Ovary (tissue), 9 donors: ENCODE data around the gene UBE4A. TPM values are rescaled to one million over a fixed set of nuclear protein-coding genes. Genes with fewer than 3 reads are reported as not detected.

Experiments
- DNase-seq, 5 donors: peaks; one replicate each; pipeline ENCODE4 v3.0.0-alpha.2; 2019 to 2020
- H3K27ac ChIP-seq, 2 donors: fragments of 200-600 bp; one replicate each; pipeline versions ENCODE4 v1.5.1 to v1.8.0; 2019 to 2022
- H3K27me3 ChIP-seq: fragments of 200-600 bp; one replicate; pipeline ENCODE4 v1.8.0; 2022
- H3K36me3 ChIP-seq: fragments of 200-600 bp; sonication (generic); one replicate; pipeline ENCODE4 v1.5.1; 2019
- H3K4me1 ChIP-seq: one replicate; pipeline ENCODE4 v1.8.1; 2013; ENCODE audit warnings: mild to moderate bottlenecking, moderate library complexity; ENCODE audit not compliant: insufficient read depth
- H3K4me3 ChIP-seq: fragments of 200-600 bp; sonication (generic); one replicate; pipeline ENCODE4 v1.5.1; 2017
- H3K9me3 ChIP-seq, 2 donors: fragments of 200-600 bp in 1 of 2; sonication (generic) in 1 of 2; one replicate each; pipeline versions ENCODE4 v1.5.1 to v1.8.1; 2013 to 2019; ENCODE audit warnings: mild to moderate bottlenecking in 1 of 2, moderate library complexity in 1 of 2
- EP300 ChIP-seq: sonication (generic); formaldehyde crosslinking; IDR thresholded peaks from one replicate; pipeline ENCODE4 v1.6.1; 2017; ENCODE audit warnings: antibody characterized with exemption
- POLR2A ChIP-seq: fragments of 450-650 bp; IDR thresholded peaks from one replicate; pipeline ENCODE4 v1.6.1; 2017; ENCODE audit warnings: antibody characterized with exemption, mild to moderate bottlenecking, moderate library complexity
- WGBS, 3 donors: extraction: QIAGEN DNeasy Blood & Tissue Kit in 1 of 3; methylation state at CpG; one replicate each; pipeline versions ENCODE4 v1.1.5 to v1.1.7; 2013 to 2017; 5-methylcytosine and 5-hydroxymethylcytosine counted together
- intact Hi-C, 4 donors: fragments of 100-400 bp; cut with DNase I; formaldehyde crosslinking; loops; one replicate each; pipeline versions ENCODE4 v1.11.0 to v1.15.1; 2022 to 2023
- polyA plus RNA-seq, 2 donors: library from polyadenylated mRNA; stranded (reverse); fragments of 200-250 nt in 1 of 2; fragments of 350-450 nt in 1 of 2; fragmentation: Illumina TruSeq in 1 of 2; extraction: RNeasy Lipid Tissue Mini Kit (QIAGEN cat#74804) in 1 of 2; gene quantifications; one replicate each; pipeline ENCODE4 v1.2.3, GENCODE V29; 2013 to 2014
- total RNA-seq, 7 donors: library from RNA; depleted of rRNA in 2 of 7; stranded (reverse); fragments of >200 nt in 2 of 7; fragmentation: NEBNext Ultra II Directional in 3 of 7; extraction: Animal tissue kit (Norgen Biotek cat#: 25700) in 3 of 7; gene quantifications; one replicate each; pipeline versions ENCODE4 v1.1.0 to v1.2.4, GENCODE V29; 2016 to 2023
- TF ChIP-seq, protein P1 (sequence below), 3 donors: fragments of 450-650 bp in 2 of 3; fragments of 200-600 bp in 1 of 3; IDR thresholded peaks; one replicate each; pipeline versions ENCODE4 v1.5.1 to v1.8.0; 2016 to 2022; ENCODE audit warnings: antibody characterized with exemption in 3 of 3, mild to moderate bottlenecking in 1 of 3
- donor health status: DM: no; HTN: no; CAD: no; lungs with moderate emphysema.
- donor health status: DM: no; HTN: no; CAD: no.
- donor health status: Bipolar disorder and iron deficiency.
- donor health status: DM: yes; HTN: yes; CAD: no.
- donor health status: DM: no; HTN: no; CAD: no.
- donor health status: DM: yes; HTN: yes; CAD: no.

Gene UBE4A
- total and polyA plus RNA-seq, 9 donors: 12.2 to 34.7 (median 28.8) TPM

DNA sequence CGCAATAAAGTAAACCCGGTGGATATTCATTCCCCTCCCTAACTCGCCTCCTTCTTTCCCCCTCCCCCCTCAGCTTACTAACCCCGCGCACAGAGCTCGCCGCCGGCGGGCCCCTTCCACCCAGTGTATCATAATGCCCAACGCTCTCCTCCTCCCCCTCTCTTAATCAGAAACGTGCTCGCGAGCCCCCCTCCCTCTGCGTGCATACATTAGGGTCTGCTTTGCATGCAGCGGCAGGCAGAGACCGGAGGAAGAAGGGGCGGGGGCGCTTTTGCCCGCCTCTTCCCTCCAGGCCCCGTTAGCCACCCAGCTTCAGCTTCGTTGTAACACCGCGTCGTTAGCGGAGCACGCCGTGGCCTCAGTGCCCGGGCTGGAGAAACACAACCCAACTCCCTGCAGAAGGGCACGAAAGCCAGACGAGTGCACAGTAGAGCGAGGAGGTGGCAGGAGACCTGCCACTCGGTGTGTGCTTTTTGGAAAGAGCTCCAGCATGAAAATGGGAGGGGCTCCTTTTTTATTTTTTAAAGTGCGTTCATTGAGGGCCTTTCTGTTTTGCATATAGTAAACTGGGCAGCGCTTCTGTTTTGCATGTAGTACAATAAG, 76.0 kb downstream of the UBE4A start:
- H3K4me1 ChIP-seq: peaks cover 3% of the 10 kb centered on the region
- 0 to 1% (median 1%) methylated on average over 34 of the region's 34 CpGs for WGBS, 3 donors
- no peaks in the 10 kb centered on the region for H3K9me3 ChIP-seq
- no peaks in the 10 kb centered on the region for H3K36me3 ChIP-seq
- H3K27me3 ChIP-seq: no peaks in the 10 kb centered on the region
- peak overlapping the region; percentile 70 for H3K4me3 ChIP-seq
- TF ChIP-seq, protein P1, sequence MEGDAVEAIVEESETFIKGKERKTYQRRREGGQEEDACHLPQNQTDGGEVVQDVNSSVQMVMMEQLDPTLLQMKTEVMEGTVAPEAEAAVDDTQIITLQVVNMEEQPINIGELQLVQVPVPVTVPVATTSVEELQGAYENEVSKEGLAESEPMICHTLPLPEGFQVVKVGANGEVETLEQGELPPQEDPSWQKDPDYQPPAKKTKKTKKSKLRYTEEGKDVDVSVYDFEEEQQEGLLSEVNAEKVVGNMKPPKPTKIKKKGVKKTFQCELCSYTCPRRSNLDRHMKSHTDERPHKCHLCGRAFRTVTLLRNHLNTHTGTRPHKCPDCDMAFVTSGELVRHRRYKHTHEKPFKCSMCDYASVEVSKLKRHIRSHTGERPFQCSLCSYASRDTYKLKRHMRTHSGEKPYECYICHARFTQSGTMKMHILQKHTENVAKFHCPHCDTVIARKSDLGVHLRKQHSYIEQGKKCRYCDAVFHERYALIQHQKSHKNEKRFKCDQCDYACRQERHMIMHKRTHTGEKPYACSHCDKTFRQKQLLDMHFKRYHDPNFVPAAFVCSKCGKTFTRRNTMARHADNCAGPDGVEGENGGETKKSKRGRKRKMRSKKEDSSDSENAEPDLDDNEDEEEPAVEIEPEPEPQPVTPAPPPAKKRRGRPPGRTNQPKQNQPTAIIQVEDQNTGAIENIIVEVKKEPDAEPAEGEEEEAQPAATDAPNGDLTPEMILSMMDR (IDR thresholded peaks at IDR 0.05): no peak
- TF ChIP-seq POLR2A (no peak), EP300 (no peak)
- intact Hi-C loops: loop anchor here in 2 of 4 donors (5.0 kb wide), 1 partner anchor 33 kb away; the partner anchor contains the start of gene ATP5MG (in 2 of the 2)
- H3K27ac ChIP-seq: peak overlapping the region; percentile 84 to 89
- DNase-seq: peak; percentile 26 to 65 (median 50)

DNA sequence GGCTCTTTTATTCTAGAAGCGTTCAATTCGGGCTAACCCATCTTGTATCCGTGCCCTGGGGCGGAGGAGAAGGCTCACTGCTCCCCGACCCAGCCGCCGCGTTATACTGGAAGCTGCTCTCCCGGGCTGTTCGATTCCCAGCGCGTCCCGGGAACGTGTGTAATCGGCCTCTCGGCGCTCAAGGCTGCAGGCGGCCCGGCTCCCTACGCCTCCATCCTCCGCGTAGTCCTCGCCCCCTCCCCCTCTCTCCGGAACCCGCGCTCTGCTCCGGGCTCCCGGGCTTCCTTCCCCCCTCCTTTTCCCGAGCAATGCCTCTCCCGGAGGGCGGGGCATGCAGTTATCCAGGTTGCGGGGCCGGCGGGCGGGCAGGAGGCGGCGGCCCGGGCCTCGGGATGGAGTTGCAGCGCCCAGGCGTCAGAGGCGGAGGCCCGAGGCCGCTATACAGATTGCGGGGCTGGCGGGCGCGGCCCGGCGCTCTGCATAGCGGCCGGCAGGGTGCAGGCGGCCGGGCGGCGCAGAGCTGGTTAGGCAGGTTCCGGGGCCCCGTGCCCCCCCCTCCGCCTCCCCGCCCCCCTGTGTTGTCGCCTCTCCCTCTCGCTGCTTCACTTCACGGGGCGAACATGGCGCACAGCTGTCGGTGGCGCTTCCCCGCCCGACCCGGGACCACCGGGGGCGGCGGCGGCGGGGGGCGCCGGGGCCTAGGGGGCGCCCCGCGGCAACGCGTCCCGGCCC, 76.7 kb downstream of the UBE4A start, which contains the start of gene KMT2A:
KMT2A (plus strand) TSS at position 600 of the 732 bp plus-strand sequence; CDS start at position 621, 21 bp downstream.
- intact Hi-C loops: loop anchor here in 2 of 4 donors (5.0 kb wide), 1 partner anchor 34 kb away; the partner anchor contains the start of gene ATP5MG (in 2 of the 2)
- no peaks in the 10 kb centered on the region for H3K27me3 ChIP-seq
- TF ChIP-seq, protein P1 (IDR thresholded peaks at IDR 0.05): peak in 2 of 3 donors; percentile 60 to 99
- peak; percentile 50 for TF ChIP-seq POLR2A
- TF ChIP-seq EP300: no peak
- H3K4me3 ChIP-seq: peak within 1 kb of the TSS; percentile 70
- no peaks in the 10 kb centered on the region for H3K9me3 ChIP-seq
- peak within 1 kb of the TSS; percentile 84 to 89 for H3K27ac ChIP-seq
- DNase-seq: peak; percentile 98 to 100 (median 99)
- peaks cover 3% of the 10 kb centered on the region for H3K4me1 ChIP-seq
- WGBS, 3 donors: 0 to 1% (median 0%) methylated on average over 33 to 79 of the region's 83 CpGs
- H3K36me3 ChIP-seq: no peaks in the 10 kb centered on the region

DNA sequence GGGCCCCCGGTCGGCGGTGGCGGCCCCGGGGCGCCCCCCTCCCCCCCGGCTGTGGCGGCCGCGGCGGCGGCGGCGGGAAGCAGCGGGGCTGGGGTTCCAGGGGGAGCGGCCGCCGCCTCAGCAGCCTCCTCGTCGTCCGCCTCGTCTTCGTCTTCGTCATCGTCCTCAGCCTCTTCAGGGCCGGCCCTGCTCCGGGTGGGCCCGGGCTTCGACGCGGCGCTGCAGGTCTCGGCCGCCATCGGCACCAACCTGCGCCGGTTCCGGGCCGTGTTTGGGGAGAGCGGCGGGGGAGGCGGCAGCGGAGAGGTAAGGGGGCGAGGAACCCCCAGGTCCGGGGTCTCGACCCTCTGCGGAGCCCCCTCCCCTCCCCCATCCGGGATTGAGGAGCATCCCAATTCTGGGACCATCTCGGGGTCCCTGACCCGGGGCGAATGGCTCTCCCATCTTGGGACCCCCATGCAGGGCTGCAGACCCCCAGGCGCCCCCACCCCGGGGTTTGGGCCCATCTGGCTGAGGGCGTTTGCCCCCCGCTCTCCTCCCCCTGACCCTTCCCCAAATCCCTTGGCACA, 77.3 kb downstream of the UBE4A start:
- Histone ChIP-seq H3K27ac (peak overlapping the region; percentile 84 to 89), H3K4me1 (peaks cover 3% of the 10 kb centered on the region), H3K4me3 (peak overlapping the region; percentile 70), H3K27me3 (no peaks in the 10 kb centered on the region), H3K9me3 (no peaks in the 10 kb centered on the region), H3K36me3 (no peaks in the 10 kb centered on the region)
- intact Hi-C loops: loop anchor here in 2 of 4 donors (5.0 kb wide), 1 partner anchor 34 kb away; the partner anchor contains the start of gene ATP5MG (in 2 of the 2)
- DNase-seq: peak in 3 of 5 donors; percentile 71 to 74 (median 74)
- WGBS, 3 donors: 0 to 2% (median 0%) methylated on average over 6 to 54 of the region's 55 CpGs
- no peak for TF ChIP-seq EP300
- TF ChIP-seq, protein P1 (IDR thresholded peaks at IDR 0.05): no peak
- no peak for TF ChIP-seq POLR2A
